ENCODE measurements around the gene ZNF384. TPM values are rescaled to one million over a fixed set of nuclear protein-coding genes. Genes with fewer than 3 reads are reported as not detected.

Gene ZNF384
- total RNA-seq, 1 donor = 19.4 TPM

DNA sequence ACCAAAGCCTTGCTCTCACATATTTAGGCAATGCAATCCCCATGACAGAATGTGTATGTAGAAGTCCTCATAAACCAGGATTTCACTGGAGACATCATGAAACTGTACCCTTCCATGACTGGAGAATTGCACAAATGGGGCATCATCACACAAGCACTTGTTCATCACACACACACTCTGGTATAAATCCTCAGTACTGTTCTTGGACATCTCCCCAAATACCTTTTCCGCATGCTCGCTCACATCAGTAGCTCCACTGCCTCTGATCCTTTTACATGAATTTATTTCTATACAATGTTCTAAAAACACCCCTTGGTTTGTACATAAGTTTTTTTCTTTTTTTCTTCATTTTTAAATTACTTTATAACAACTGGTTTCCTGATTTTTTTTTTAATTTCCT, 23.0 kb downstream of the ZNF384 start:
- no peak overlapping the region for H3K4me3 ChIP-seq (ENCODE audit: low read depth, low read length)
- TF ChIP-seq, protein P1, sequence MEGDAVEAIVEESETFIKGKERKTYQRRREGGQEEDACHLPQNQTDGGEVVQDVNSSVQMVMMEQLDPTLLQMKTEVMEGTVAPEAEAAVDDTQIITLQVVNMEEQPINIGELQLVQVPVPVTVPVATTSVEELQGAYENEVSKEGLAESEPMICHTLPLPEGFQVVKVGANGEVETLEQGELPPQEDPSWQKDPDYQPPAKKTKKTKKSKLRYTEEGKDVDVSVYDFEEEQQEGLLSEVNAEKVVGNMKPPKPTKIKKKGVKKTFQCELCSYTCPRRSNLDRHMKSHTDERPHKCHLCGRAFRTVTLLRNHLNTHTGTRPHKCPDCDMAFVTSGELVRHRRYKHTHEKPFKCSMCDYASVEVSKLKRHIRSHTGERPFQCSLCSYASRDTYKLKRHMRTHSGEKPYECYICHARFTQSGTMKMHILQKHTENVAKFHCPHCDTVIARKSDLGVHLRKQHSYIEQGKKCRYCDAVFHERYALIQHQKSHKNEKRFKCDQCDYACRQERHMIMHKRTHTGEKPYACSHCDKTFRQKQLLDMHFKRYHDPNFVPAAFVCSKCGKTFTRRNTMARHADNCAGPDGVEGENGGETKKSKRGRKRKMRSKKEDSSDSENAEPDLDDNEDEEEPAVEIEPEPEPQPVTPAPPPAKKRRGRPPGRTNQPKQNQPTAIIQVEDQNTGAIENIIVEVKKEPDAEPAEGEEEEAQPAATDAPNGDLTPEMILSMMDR (IDR thresholded peaks at IDR 0.05; ENCODE audit: insufficient read depth, low read depth, low read length) = no peak
- no peak for DNase-seq (ENCODE audit: low read depth)

DNA sequence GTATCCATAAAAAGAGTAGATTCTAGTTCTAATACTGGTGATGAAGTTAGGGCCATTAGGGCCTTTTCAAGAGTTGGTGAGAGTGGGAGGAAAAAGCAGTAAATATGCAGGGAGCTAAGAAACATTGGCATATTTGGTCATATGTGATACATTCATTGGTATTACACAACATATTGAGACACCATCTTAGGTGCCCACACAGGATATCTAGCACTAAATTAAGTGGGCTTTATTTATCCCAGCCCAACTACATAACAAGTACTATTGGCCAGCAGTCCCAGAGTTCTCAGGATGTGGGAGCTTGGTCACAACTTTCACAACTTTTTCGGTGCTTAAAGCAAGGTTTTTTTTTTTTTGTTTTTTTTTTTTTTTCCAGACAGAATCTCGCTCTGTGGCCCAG, 24.3 kb downstream of the ZNF384 start:
- DNase-seq (ENCODE audit: low read depth) = no peak
- no peak overlapping the region for H3K4me3 ChIP-seq (ENCODE audit: low read depth, low read length)
- TF ChIP-seq, protein P1 (IDR thresholded peaks at IDR 0.05; ENCODE audit: insufficient read depth, low read depth, low read length) = no peak

DNA sequence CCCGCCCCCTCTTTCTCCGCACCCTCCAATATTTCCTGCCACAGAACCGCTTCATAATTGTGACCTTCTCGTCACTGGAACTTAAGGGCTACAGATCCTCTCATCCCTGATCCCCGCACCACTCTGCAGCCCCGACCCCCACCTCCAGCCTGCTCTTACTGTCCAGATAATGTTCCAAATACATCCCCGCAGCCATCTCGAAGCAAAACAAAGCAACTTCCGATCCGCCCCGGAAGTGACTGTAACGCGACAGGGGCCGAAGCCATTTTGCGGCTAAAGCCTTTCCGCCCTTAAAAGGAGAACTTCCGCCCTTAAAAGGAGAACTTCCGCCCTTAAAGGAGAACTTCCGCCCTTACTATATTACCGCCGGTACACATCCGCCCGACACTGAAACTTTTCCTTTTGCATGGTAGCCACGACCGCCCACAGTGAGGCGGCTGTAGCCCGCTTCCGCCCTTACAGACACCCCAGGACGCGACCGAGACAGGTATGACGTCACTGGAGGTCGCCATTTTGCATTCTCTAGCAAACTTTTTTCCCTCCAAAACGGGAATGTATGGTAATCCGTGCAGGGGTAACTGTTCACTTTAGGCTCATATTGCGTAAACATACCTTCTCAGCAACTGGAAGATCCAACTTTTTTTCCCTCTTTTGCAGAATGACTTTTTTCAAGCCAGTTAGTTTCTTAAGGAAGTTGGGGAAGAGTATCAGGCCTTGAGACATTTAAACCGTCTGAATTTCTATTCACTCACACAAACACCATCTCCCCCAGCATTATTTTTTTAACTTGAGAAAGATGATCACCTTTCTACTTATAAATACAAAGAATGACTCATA, 26.1 kb downstream of the ZNF384 start, which contains the start of gene ING4:
TSS of gene ING4 (minus strand) at position 214 of the 837 bp plus-strand sequence. CDS start at position 196, 18 bp downstream.
- H3K4me3 ChIP-seq (ENCODE audit: low read depth, low read length) = peak within 1 kb of the TSS; percentile 97
- DNase-seq (ENCODE audit: low read depth) = peak; percentile 100
- TF ChIP-seq, protein P1 (IDR thresholded peaks at IDR 0.05; ENCODE audit: insufficient read depth, low read depth, low read length) = no peak

DNA sequence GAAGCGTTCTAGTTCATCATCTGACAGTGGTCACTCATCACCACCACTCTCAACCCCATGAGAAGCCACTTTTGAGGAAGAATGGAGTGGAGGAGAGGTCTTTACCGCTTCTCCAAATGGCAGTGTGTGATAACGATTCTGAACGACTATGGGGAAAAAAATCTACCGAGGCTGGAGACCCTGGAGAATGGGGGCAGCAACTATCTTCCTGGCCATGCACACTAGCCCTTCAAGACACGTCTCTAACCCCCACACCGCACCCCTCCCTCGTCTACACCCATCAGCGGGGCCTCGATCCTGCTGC, 26.6 kb downstream of the ZNF384 start:
- no peak for DNase-seq (ENCODE audit: low read depth)
- H3K4me3 ChIP-seq (ENCODE audit: low read depth, low read length) = peak overlapping the region; percentile 97
- TF ChIP-seq, protein P1 (IDR thresholded peaks at IDR 0.05; ENCODE audit: insufficient read depth, low read depth, low read length) = no peak

DNA sequence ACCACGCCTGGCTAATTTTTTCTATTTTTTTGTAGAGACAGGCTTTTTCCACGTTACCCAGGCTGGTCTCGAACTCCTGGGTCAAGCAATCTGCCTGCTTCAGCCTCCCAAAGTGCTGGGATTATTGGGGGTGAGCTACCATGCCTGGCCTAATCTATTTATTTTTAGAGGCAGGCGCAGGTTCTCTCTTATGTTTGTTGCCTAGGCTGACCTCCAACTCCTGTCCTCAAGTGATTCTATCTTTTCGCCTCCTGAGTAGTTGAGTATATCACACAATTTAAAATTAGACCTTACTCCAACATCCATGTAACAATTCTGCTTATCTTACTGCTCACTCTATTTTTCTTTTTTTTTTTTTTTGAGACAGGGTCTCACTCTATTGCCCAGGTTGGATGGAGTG, 35.2 kb downstream of the ZNF384 start:
- H3K4me3 ChIP-seq (ENCODE audit: low read depth, low read length) = no peak overlapping the region
- TF ChIP-seq, protein P1 (IDR thresholded peaks at IDR 0.05; ENCODE audit: insufficient read depth, low read depth, low read length) = no peak
- no peak for DNase-seq (ENCODE audit: low read depth)

DNA sequence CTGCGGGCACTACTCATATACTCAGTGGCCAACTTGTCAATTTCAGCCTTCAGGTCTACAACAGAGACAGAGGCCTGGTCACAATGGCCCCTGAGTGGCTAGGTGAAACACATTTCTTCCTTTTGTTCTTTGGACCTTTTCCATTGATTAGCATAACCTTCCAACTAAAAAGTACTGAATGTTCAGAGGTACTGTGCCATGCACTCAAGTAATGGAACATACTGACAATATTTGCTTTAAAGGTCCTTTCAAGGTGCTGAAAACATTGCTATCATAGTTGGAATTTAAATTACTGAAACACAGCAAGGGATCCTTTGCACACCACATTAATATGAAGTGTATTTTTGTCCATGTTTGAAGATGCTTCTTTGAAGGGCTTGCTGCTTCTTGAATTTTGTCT, 35.8 kb downstream of the ZNF384 start:
- DNase-seq (ENCODE audit: low read depth) = no peak
- no peak overlapping the region for H3K4me3 ChIP-seq (ENCODE audit: low read depth, low read length)
- TF ChIP-seq, protein P1 (IDR thresholded peaks at IDR 0.05; ENCODE audit: insufficient read depth, low read depth, low read length) = no peak

DNA sequence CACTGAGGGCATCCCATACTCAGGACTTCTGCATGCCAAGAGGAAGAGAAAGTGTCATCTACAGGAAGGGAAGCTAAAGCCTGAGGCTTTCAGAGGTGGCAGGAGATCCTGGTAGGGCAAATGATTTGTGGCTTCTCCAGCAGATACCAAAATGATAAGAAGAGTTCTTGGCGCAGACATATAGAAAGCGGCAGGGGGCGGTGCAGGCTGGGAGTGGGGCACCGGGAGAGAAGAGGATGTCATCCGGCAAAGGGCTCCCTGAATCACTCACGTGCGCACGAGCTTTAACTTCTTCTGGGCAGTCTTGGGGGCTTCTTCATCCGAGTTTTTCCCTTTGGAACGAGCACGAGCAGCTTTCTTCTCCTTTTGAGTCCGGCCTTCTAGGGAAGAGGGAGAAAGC, 36.8 kb downstream of the ZNF384 start:
- no peak for DNase-seq (ENCODE audit: low read depth)
- TF ChIP-seq, protein P1 (IDR thresholded peaks at IDR 0.05; ENCODE audit: insufficient read depth, low read depth, low read length) = no peak
- H3K4me3 ChIP-seq (ENCODE audit: low read depth, low read length) = no peak overlapping the region
